Suprapubic skin (tissue), 4 donors: ENCODE data around the gene FANCG.

Experiments
- EP300 ChIP-seq: sonication (generic); formaldehyde crosslinking; IDR thresholded peaks from one replicate; pipeline ENCODE4 v1.6.1; 2017; ENCODE audit warnings: antibody characterized with exemption
- POLR2A ChIP-seq, 2 donors: fragments of 450-650 bp; IDR thresholded peaks; one replicate each; pipeline ENCODE4 v1.6.1; 2017; ENCODE audit warnings: antibody characterized with exemption in 2 of 2, mild to moderate bottlenecking in 2 of 2, moderate library complexity in 2 of 2
- POLR2AphosphoS5 ChIP-seq, 3 donors: sonication (generic); formaldehyde crosslinking; IDR thresholded peaks; one replicate each; pipeline ENCODE4 v1.6.1; 2017; ENCODE audit warnings: antibody characterized with exemption in 3 of 3
- TF ChIP-seq, protein P1 (sequence below), 2 donors: fragments of 200-600 bp in 1 of 2; fragments of 450-650 bp in 1 of 2; sonication (generic) in 1 of 2; IDR thresholded peaks; one replicate each; pipeline ENCODE4 v1.5.1; 2016 to 2019; ENCODE audit warnings: antibody characterized with exemption in 2 of 2, mild to moderate bottlenecking in 1 of 2, moderate library complexity in 1 of 2

DNA sequence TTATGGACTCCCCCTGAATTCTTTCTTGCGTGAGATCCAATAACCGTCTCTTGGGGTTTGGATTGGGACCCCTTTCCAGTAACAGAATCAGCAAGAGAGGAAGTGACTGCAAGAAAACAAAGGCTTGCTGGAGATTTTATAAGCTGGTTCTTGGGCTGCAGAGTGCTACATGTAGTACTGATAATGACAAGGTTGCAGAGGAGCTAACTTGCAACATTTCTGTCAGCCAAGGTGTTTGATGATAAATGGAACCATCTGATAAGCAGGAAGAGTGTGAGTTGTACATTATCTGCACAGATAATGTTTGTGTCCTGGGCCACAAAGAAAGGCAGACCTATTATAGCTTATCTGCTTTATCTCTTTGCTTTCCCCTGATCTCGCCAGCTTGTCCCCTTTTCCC lies 53.1 kb downstream of the FANCG start:
- TF ChIP-seq EP300 (no peak), POLR2A (IDR thresholded peaks at IDR 0.05) (no peak), POLR2AphosphoS5 (IDR thresholded peaks at IDR 0.05) (no peak)
- TF ChIP-seq, protein P1, sequence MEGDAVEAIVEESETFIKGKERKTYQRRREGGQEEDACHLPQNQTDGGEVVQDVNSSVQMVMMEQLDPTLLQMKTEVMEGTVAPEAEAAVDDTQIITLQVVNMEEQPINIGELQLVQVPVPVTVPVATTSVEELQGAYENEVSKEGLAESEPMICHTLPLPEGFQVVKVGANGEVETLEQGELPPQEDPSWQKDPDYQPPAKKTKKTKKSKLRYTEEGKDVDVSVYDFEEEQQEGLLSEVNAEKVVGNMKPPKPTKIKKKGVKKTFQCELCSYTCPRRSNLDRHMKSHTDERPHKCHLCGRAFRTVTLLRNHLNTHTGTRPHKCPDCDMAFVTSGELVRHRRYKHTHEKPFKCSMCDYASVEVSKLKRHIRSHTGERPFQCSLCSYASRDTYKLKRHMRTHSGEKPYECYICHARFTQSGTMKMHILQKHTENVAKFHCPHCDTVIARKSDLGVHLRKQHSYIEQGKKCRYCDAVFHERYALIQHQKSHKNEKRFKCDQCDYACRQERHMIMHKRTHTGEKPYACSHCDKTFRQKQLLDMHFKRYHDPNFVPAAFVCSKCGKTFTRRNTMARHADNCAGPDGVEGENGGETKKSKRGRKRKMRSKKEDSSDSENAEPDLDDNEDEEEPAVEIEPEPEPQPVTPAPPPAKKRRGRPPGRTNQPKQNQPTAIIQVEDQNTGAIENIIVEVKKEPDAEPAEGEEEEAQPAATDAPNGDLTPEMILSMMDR (IDR thresholded peaks at IDR 0.05) = no peak
